HG03103 (cell line): Measurements from ENCODE around the gene ATP9A.
"Not testable (repeated sequence)": the region's sequence is repeated elsewhere in the genome, so short reads cannot be mapped to it uniquely, and the experiment has no call there.

Experiments
- ATAC-seq: cut with Tn5 transposase; IDR thresholded peaks from one replicate; pipeline ENCODE4 v1.9.1; 2021; ENCODE audit warnings: low read depth; ENCODE audit not compliant: unreplicated experiment

ATP9A gene

GRCh38 chr20:51660672-51661608, 107.2 kb downstream of the ATP9A start:
- ATAC-seq: no peak

GRCh38 chr20:51659491-51660050, 108.6 kb downstream of the ATP9A start:
- ATAC-seq: no peak

- no peak for ATAC-seq
Observed at GRCh38 chr20:51656726-51657260, 111.4 kb downstream of the ATP9A start.

GRCh38 chr20:51656089-51656488, 112.1 kb downstream of the ATP9A start:
- ATAC-seq: not testable (repeated sequence)

GRCh38 chr20:51654495-51654894, 113.7 kb downstream of the ATP9A start:
- ATAC-seq: no peak

- ATAC-seq: no peak
Observed at GRCh38 chr20:51654060-51654459, 114.1 kb downstream of the ATP9A start.

GRCh38 chr20:51653226-51653625, 115.0 kb downstream of the ATP9A start:
- ATAC-seq: no peak

- no peak for ATAC-seq
Observed at GRCh38 chr20:51651921-51652549, 116.2 kb downstream of the ATP9A start.

GRCh38 chr20:51650685-51651134, 117.5 kb downstream of the ATP9A start:
- ATAC-seq: peak; percentile 60

GRCh38 chr20:51648571-51648947, 119.6 kb downstream of the ATP9A start:
- ATAC-seq: no peak

GRCh38 chr20:51647674-51648570, 120.3 kb downstream of the ATP9A start:
- ATAC-seq: no peak

GRCh38 chr20:51643810-51644209, 124.4 kb downstream of the ATP9A start:
- ATAC-seq: not testable (repeated sequence)

GRCh38 chr20:51643390-51643789, 124.8 kb downstream of the ATP9A start:
- no peak for ATAC-seq

GRCh38 chr20:51641866-51642265, 126.3 kb downstream of the ATP9A start:
- no peak for ATAC-seq

- no peak for ATAC-seq
Observed at GRCh38 chr20:51640743-51641142, 127.4 kb downstream of the ATP9A start.

GRCh38 chr20:51639206-51639832, 128.9 kb downstream of the ATP9A start:
- ATAC-seq: no peak

GRCh38 chr20:51637241-51637640, 130.9 kb downstream of the ATP9A start:
- no peak for ATAC-seq

- no peak for ATAC-seq
Observed at GRCh38 chr20:51636123-51636522, 132.1 kb downstream of the ATP9A start.

- ATAC-seq: no peak
Observed at GRCh38 chr20:51635680-51636079, 132.5 kb downstream of the ATP9A start.

GRCh38 chr20:51634877-51635276, 133.3 kb downstream of the ATP9A start:
- ATAC-seq: no peak
